Prostate gland (tissue), 2 donors: ENCODE results near the gene DCHS2. TPM values are rescaled to one million over a fixed set of nuclear protein-coding genes. Genes with fewer than 3 reads are reported as not detected.

ENCODE experiments used
- DNase-seq: peaks from one replicate; pipeline ENCODE4 v3.0.0-alpha.2; 2019; ENCODE audit warnings: low spot score
- H3K27ac ChIP-seq, 2 donors: fragments of 200-600 bp; sonication (generic); 2 replicates each; pipeline ENCODE4 v1.5.1; 2017 to 2019
- H3K27me3 ChIP-seq: fragments of 200-600 bp; sonication (generic); replicated peaks from 2 replicates; pipeline ENCODE4 v1.5.1; 2019; ENCODE audit not compliant: insufficient read depth
- H3K36me3 ChIP-seq, 2 donors: fragments of 200-600 bp; sonication (generic); 1 replicate in 1 of 2; 2 replicates in 1 of 2; pipeline versions ENCODE4 v1.5.1 to v1.8.1; 2017 to 2019
- H3K4me1 ChIP-seq: fragments of 200-600 bp; sonication (generic); replicated peaks from 2 replicates; pipeline ENCODE4 v1.5.1; 2019
- H3K4me3 ChIP-seq, 2 donors: fragments of 200-600 bp; sonication (generic); 2 replicates each; pipeline ENCODE4 v1.5.1; 2017 to 2019
- H3K9me3 ChIP-seq: fragments of 200-600 bp; sonication (generic); 2 replicates; pipeline ENCODE4 v1.5.1; 2017
- POLR2A ChIP-seq: fragments of 450-650 bp; IDR thresholded peaks from one replicate; pipeline ENCODE4 v1.6.1; 2016; ENCODE audit warnings: antibody characterized with exemption, mild to moderate bottlenecking
- POLR2AphosphoS5 ChIP-seq: sonication (generic); formaldehyde crosslinking; IDR thresholded peaks from one replicate; pipeline ENCODE4 v1.6.1; 2017; ENCODE audit warnings: antibody characterized with exemption
- WGBS: methylation state at CpG from one replicate; pipeline ENCODE4 v1.1.5; 2018; 5-methylcytosine and 5-hydroxymethylcytosine counted together
- intact Hi-C: fragments of 100-400 bp; cut with DNase I; formaldehyde crosslinking; loops from one replicate; pipeline ENCODE4 v1.14.2; 2022
- total RNA-seq, 2 donors: library from RNA; depleted of rRNA; stranded (reverse); fragments of >200 nt; gene quantifications; one replicate each; pipeline ENCODE4 v1.1.0, GENCODE V29; 2016
- TF ChIP-seq, protein P1 (sequence below), 4 experiments: fragments of 200-600 bp in 2 of 4; fragments of 450-650 bp in 2 of 4; sonication (generic) in 2 of 4; IDR thresholded peaks; 1 replicate in 3 of 4; 2 replicates in 1 of 4; pipeline ENCODE4 v1.5.1; 2016 to 2019; ENCODE audit warnings: antibody characterized with exemption in 4 of 4, mild to moderate bottlenecking in 2 of 4, moderate library complexity in 2 of 4

Gene DCHS2
- total RNA-seq, 2 donors from 2014 or later, result 1.8 to 2.2 TPM

- Histone ChIP-seq H3K4me3 (no peak overlapping the region), H3K36me3 (no peaks in the 10 kb centered on the region), H3K27me3 (no peaks in the 10 kb centered on the region), H3K9me3 (no peaks in the 10 kb centered on the region), H3K4me1 (no peaks in the 10 kb centered on the region), H3K27ac (no peak overlapping the region)
- 89% methylated on average over 6 of the region's 7 CpGs for WGBS
- no peak for DNase-seq
- TF ChIP-seq POLR2A (no peak), POLR2AphosphoS5 (no peak)
- TF ChIP-seq, protein P1, sequence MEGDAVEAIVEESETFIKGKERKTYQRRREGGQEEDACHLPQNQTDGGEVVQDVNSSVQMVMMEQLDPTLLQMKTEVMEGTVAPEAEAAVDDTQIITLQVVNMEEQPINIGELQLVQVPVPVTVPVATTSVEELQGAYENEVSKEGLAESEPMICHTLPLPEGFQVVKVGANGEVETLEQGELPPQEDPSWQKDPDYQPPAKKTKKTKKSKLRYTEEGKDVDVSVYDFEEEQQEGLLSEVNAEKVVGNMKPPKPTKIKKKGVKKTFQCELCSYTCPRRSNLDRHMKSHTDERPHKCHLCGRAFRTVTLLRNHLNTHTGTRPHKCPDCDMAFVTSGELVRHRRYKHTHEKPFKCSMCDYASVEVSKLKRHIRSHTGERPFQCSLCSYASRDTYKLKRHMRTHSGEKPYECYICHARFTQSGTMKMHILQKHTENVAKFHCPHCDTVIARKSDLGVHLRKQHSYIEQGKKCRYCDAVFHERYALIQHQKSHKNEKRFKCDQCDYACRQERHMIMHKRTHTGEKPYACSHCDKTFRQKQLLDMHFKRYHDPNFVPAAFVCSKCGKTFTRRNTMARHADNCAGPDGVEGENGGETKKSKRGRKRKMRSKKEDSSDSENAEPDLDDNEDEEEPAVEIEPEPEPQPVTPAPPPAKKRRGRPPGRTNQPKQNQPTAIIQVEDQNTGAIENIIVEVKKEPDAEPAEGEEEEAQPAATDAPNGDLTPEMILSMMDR (IDR thresholded peaks at IDR 0.05), result no peak
- intact Hi-C loops, result loop anchor here (5.0 to 10.0 kb wide), 2 partner anchors 520 to 967 kb away; partner anchors contain the start of gene MND1
Observed at GRCh38 chr4:154312246-154312645, 179.4 kb downstream of the DCHS2 start.

GRCh38 chr4:154310578-154310977, 181.0 kb downstream of the DCHS2 start:
- intact Hi-C loops, result loop anchor here (5.0 to 10.0 kb wide), 2 partner anchors 518 to 966 kb away; partner anchors contain the start of gene MND1
- H3K27me3 ChIP-seq, result no peaks in the 10 kb centered on the region

GRCh38 chr4:154308207-154308606, 183.4 kb downstream of the DCHS2 start:
- Histone ChIP-seq H3K36me3 (no peaks in the 10 kb centered on the region), H3K4me3 (no peak overlapping the region), H3K4me1 (no peaks in the 10 kb centered on the region), H3K27ac (no peak overlapping the region), H3K9me3 (no peaks in the 10 kb centered on the region), H3K27me3 (no peaks in the 10 kb centered on the region)
- TF ChIP-seq, protein P1 (IDR thresholded peaks at IDR 0.05), result no peak
- TF ChIP-seq POLR2AphosphoS5, result no peak
- no peak for TF ChIP-seq POLR2A
- DNase-seq, result no peak
- WGBS, result 93% methylated on average over 1 of the region's 1 CpG
- intact Hi-C loops, result no loop called here

More at GRCh38 chr4:154310578-154310977, 181.0 kb downstream of the DCHS2 start:
- no peak for TF ChIP-seq POLR2A
- TF ChIP-seq POLR2AphosphoS5, result no peak
- TF ChIP-seq, protein P1 (IDR thresholded peaks at IDR 0.05), result no peak
- Histone ChIP-seq H3K4me1 (no peaks in the 10 kb centered on the region), H3K27ac (no peak overlapping the region), H3K4me3 (no peak overlapping the region), H3K36me3 (no peaks in the 10 kb centered on the region), H3K9me3 (no peaks in the 10 kb centered on the region)
- no peak for DNase-seq

DNA sequence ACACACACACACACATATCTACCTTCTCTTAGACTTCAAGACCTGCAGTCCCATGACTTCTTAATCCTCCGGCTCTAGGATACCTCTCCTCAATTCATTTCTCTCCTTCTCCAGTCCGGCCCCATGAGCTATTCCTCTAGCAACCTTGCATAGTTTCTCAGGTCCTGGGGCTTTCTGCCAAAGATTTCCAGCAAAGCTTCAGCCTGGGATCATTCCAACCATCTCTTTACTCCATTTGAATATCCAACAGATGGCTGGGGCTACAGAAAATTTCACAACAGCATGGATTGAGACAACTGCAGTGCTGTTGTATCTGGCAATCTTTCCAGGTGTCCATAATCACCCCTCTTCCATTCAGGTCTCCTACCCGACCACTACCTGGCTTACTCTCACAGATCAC, 184.1 kb downstream of the DCHS2 start:
- TF ChIP-seq POLR2AphosphoS5 (no peak), POLR2A (no peak)
- TF ChIP-seq, protein P1 (IDR thresholded peaks at IDR 0.05), result no peak
- Histone ChIP-seq H3K4me1 (no peaks in the 10 kb centered on the region), H3K27me3 (no peaks in the 10 kb centered on the region), H3K36me3 (no peaks in the 10 kb centered on the region), H3K9me3 (no peaks in the 10 kb centered on the region), H3K27ac (no peak overlapping the region), H3K4me3 (no peak overlapping the region)
- intact Hi-C loops, result no loop called here
- no peak for DNase-seq
- WGBS, result 86% methylated on average over 3 of the region's 3 CpGs

DNA sequence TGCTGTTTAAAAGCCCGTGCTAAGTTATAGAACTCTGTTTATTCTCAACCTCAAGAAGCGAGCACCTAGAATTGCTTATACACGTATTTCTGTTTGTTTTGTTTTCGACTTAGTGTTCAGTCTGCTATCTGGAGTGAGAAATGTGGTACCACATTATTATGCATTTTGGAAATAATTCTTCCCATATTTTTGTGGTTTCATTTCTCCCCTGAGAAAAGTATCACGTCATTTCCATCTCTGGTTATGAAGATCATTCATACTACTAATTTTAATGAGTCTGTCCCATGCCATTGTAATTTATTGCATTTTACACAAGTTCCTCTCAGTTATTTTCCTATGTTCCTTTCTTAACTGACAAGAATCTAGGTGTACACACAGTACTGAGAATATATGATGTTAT, 186.0 kb downstream of the DCHS2 start:
- Histone ChIP-seq H3K4me1 (no peaks in the 10 kb centered on the region), H3K27me3 (no peaks in the 10 kb centered on the region), H3K9me3 (no peaks in the 10 kb centered on the region), H3K4me3 (no peak overlapping the region), H3K27ac (no peak overlapping the region), H3K36me3 (no peaks in the 10 kb centered on the region)
- DNase-seq, result no peak
- intact Hi-C loops, result no loop called here
- 59% methylated on average over 5 of the region's 5 CpGs for WGBS
- TF ChIP-seq POLR2AphosphoS5, result no peak
- TF ChIP-seq POLR2A, result no peak
- TF ChIP-seq, protein P1 (IDR thresholded peaks at IDR 0.05), result no peak
